Tibial artery (tissue), 4 donors: ENCODE data around the gene VPS35L.
A peak's percentile ranks its signal among the peaks of the same experiment; 100 is the strongest.

Experiments
- DNase-seq, 2 donors: peaks; one replicate each; pipeline ENCODE4 v3.0.0-alpha.2; 2019
- H3K27ac ChIP-seq, 2 donors: fragments of 200-600 bp; sonication (generic) in 1 of 2; 1 replicate in 1 of 2; 2 replicates in 1 of 2; pipeline ENCODE4 v1.5.1; 2018 to 2019; ENCODE audit warnings: mild to moderate bottlenecking in 1 of 2
- H3K27me3 ChIP-seq, 2 donors: fragments of 200-600 bp; sonication (generic) in 1 of 2; one replicate each; pipeline versions ENCODE4 v1.5.1 to v1.6.0; 2016 to 2019
- H3K36me3 ChIP-seq, 3 donors: fragments of 200-600 bp; sonication (generic) in 2 of 3; one replicate each; pipeline ENCODE4 v1.5.1; 2016 to 2019; ENCODE audit warnings: mild to moderate bottlenecking in 2 of 3
- H3K4me1 ChIP-seq, 4 donors: fragments of 200-600 bp; sonication (generic) in 2 of 4; 1 replicate in 3 of 4; 2 replicates in 1 of 4; pipeline ENCODE4 v1.5.1; 2016 to 2019
- H3K4me3 ChIP-seq, 2 donors: fragments of 200-600 bp; sonication (generic) in 1 of 2; 1 replicate in 1 of 2; 2 replicates in 1 of 2; pipeline ENCODE4 v1.5.1; 2018 to 2019; ENCODE audit warnings: mild to moderate bottlenecking in 2 of 2
- H3K9me3 ChIP-seq, 3 donors: fragments of 200-600 bp; sonication (generic) in 1 of 3; one replicate each; pipeline ENCODE4 v1.5.1; 2016 to 2019
- intact Hi-C: fragments of 100-400 bp; cut with DNase I; formaldehyde crosslinking; loops from one replicate; pipeline ENCODE4 v1.15.0; 2023; ENCODE audit warnings: low total_unique reads
- TF ChIP-seq, protein P1 (sequence below), 2 experiments: fragments of 200-600 bp in 1 of 2; fragments of 450-650 bp in 1 of 2; IDR thresholded peaks; one replicate each; pipeline ENCODE4 v1.5.1; 2017 to 2019; ENCODE audit warnings: antibody characterized with exemption in 2 of 2, mild to moderate bottlenecking in 1 of 2, moderate library complexity in 1 of 2

The VPS35L gene

DNA sequence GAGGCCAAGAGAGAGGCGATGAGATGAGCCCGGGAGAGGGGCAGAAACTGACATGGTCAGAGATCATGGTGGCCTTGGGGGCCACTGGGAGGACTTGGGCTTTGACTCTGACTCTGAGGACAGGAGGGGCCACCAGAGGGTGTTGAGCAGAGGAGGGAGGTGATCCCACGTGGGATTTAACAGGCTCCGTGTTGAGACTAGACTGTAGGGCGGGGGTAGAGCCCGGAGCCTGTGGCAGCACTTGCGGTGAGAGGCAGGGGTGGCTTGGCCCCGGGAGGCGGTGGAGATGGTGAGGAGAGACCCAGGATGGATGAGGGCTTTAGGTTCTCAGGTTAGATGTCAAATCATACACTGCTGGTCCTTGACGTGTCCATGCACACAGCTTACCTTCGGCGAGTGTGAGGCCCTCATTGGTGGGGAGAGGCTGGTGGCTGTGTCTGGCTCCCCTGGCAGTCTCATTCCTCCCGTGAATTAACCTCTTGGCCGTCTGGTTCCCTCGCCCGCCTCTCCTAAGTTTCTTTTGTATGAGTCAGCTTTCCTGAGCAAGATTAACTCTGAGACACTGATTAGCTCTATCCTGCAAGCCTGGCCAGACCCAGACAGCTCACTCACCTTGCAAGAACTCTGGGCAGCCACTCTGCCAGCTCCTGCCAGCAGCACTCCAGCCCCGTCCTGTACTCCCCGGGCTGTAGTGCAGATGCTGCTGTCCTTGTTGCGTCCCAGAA is 39.7 kb downstream of the VPS35L start:
- no peak overlapping the region for H3K4me3 ChIP-seq
- TF ChIP-seq, protein P1, sequence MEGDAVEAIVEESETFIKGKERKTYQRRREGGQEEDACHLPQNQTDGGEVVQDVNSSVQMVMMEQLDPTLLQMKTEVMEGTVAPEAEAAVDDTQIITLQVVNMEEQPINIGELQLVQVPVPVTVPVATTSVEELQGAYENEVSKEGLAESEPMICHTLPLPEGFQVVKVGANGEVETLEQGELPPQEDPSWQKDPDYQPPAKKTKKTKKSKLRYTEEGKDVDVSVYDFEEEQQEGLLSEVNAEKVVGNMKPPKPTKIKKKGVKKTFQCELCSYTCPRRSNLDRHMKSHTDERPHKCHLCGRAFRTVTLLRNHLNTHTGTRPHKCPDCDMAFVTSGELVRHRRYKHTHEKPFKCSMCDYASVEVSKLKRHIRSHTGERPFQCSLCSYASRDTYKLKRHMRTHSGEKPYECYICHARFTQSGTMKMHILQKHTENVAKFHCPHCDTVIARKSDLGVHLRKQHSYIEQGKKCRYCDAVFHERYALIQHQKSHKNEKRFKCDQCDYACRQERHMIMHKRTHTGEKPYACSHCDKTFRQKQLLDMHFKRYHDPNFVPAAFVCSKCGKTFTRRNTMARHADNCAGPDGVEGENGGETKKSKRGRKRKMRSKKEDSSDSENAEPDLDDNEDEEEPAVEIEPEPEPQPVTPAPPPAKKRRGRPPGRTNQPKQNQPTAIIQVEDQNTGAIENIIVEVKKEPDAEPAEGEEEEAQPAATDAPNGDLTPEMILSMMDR (IDR thresholded peaks at IDR 0.05): no peak
- H3K36me3 ChIP-seq: peaks cover 31 to 74% (median 49%) of the 10 kb centered on the region in 3 donors
- no peak for DNase-seq
- H3K27me3 ChIP-seq: no peaks in the 10 kb centered on the region
- no peaks in the 10 kb centered on the region for H3K9me3 ChIP-seq
- intact Hi-C loops: no loop called here
- no peaks in the 10 kb centered on the region for H3K4me1 ChIP-seq
- no peak overlapping the region for H3K27ac ChIP-seq

- Histone ChIP-seq H3K4me3 (no peak overlapping the region), H3K9me3 (no peaks in the 10 kb centered on the region), H3K27ac (no peak overlapping the region), H3K4me1 (no peaks in the 10 kb centered on the region), H3K27me3 (no peaks in the 10 kb centered on the region), H3K36me3 (peaks cover 20 to 53% (median 47%) of the 10 kb centered on the region in 3 donors)
- no peak for DNase-seq
- intact Hi-C loops: no loop called here
- TF ChIP-seq, protein P1 (IDR thresholded peaks at IDR 0.05): no peak
Observed at GRCh38 chr16:19598805-19599510, 43.5 kb downstream of the VPS35L start.

- Histone ChIP-seq H3K36me3 (peaks cover 28 to 52% (median 43%) of the 10 kb centered on the region in 3 donors), H3K27ac (no peak overlapping the region), H3K9me3 (no peaks in the 10 kb centered on the region), H3K4me1 (no peaks in the 10 kb centered on the region), H3K4me3 (no peak overlapping the region), H3K27me3 (no peaks in the 10 kb centered on the region)
- TF ChIP-seq, protein P1 (IDR thresholded peaks at IDR 0.05): no peak
- no peak for DNase-seq
- intact Hi-C loops: loop anchor here (5.0 kb wide), 1 partner anchor 287 kb away; no protein-coding TSS in a partner anchor
Observed at GRCh38 chr16:19599968-19600716, 44.6 kb downstream of the VPS35L start.

DNA sequence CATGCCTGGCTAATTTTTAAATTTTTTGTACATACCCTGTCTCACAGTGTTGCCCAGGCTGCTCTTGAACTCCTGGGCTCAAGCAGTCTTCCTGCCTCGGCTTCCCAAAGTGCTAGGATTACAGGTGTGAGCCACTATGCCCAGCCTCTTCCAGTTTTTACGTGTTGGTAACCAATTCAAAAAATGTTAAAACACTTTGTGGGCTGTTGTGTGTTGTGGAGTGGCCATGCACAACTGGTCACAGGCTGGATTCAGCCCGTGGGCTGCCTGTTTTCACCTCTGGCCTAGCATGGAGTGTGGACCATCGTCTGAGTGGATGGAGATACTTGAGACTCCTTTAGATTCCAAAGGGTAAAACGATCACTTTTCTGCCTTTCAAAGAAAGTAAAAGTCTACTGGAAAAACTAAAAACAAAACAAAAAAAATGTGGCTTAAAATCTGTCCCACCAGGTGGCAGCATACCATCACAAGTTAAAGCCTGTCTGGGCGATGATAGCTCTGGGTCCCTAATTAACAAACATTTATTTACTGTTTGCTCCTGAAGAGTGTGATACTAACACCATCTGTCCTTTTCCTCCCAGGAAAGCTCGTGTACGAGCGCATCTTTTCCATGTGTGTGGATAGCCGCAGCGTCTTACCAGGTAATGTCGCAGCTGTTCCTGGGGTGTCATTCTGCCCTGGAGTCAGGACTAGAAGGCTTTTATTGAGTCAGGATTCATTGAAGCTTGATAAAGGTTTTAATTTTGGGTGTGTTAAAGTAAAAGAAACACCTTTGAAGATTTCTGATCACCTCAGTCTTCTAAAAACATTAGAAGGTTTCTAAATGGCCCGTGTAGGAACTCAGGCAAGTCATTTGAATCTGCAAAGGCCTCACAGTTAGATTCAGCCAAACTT is 45.8 kb downstream of the VPS35L start:
- intact Hi-C loops: loop anchor here (5.0 kb wide), 1 partner anchor 286 kb away; no protein-coding TSS in a partner anchor
- H3K4me3 ChIP-seq: no peak overlapping the region
- no peaks in the 10 kb centered on the region for H3K9me3 ChIP-seq
- H3K27ac ChIP-seq: no peak overlapping the region
- H3K27me3 ChIP-seq: no peaks in the 10 kb centered on the region
- no peak for DNase-seq
- TF ChIP-seq, protein P1 (IDR thresholded peaks at IDR 0.05): peak; percentile 36 to 37
- H3K36me3 ChIP-seq: peaks cover 32 to 52% (median 42%) of the 10 kb centered on the region in 3 donors
- H3K4me1 ChIP-seq: no peaks in the 10 kb centered on the region

DNA sequence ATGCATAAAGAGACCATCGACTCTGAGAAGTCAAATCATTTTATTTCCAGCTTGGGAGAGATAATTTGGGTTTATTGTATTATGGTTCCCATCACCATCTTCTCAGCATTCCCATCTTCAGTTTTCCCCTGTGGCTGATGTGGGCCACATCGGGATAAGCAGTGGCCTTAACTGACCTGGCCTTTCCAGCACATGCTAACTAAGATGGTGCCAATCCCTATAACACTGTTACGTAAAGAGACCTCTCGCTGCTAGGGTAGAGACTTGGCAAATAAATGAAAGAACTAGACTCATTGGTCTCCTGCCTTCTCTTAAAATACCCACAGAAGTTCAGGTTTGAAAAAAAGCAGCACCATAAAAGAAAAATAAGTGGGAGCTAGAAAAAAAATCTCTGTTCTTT is 49.4 kb downstream of the VPS35L start:
- Histone ChIP-seq H3K27me3 (no peaks in the 10 kb centered on the region), H3K4me3 (no peak overlapping the region), H3K4me1 (no peaks in the 10 kb centered on the region), H3K27ac (no peak overlapping the region), H3K9me3 (no peaks in the 10 kb centered on the region), H3K36me3 (peaks cover 58 to 72% (median 69%) of the 10 kb centered on the region in 3 donors)
- DNase-seq: no peak
- intact Hi-C loops: loop anchor here (5.0 kb wide), 1 partner anchor 282 kb away; no protein-coding TSS in a partner anchor
- TF ChIP-seq, protein P1 (IDR thresholded peaks at IDR 0.05): no peak
